Bronchial epithelial cell (primary cell): Measurements from ENCODE around the gene MYPN. TPM values are rescaled to one million over a fixed set of nuclear protein-coding genes. Genes with fewer than 3 reads are reported as not detected.
"Not testable (repeated sequence)": the region's sequence is repeated elsewhere in the genome, so short reads cannot be mapped to it uniquely, and the experiment has no call there.

Experiments used
- DNase-seq: peaks from one replicate; pipeline ENCODE4 v3.0.0-alpha.2; 2010; ENCODE audit warnings: low read depth
- FAIRE-seq: peaks from 2 replicates; lab custom pipeline; 2011; peaks lifted over from hg19 to GRCh38; lab: Jason Lieb, UNC
- H3K27me3 ChIP-seq: 2 replicates; pipeline ENCODE4 v1.5.1; 2011; ENCODE audit warnings: low read length; ENCODE audit not compliant: control insufficient read depth, insufficient read depth
- H3K36me3 ChIP-seq: 2 replicates; pipeline ENCODE4 v1.5.1; 2011; ENCODE audit warnings: low read length; ENCODE audit not compliant: control insufficient read depth, insufficient read depth
- H3K4me3 ChIP-seq: 2 replicates; pipeline ENCODE4 v1.5.1; 2011; ENCODE audit warnings: mild to moderate bottlenecking, low read depth, low read length, control low read depth
- CTCF ChIP-seq: IDR thresholded peaks from 2 replicates; pipeline ENCODE4 v1.5.1; 2011; ENCODE audit warnings: mild to moderate bottlenecking, moderate library complexity, low read length, control low read depth, inconsistent platforms; ENCODE audit not compliant: insufficient read depth, severe bottlenecking
- total RNA-seq: library from RNA; depleted of rRNA; stranded (reverse); fragments of >200 nt; gene quantifications from 2 replicates; pipeline ENCODE4 v1.2.1, GENCODE V29; 2014

MYPN gene
- total RNA-seq, 1 donor from 2014 or later = not detected

- no peak for FAIRE-seq
- H3K27me3 ChIP-seq = no peaks in the 10 kb centered on the region
- H3K4me3 ChIP-seq = peak within 1 kb of the TSS; percentile 68
- DNase-seq = peak; percentile 75
- TF ChIP-seq CTCF = no peak
- no peaks in the 10 kb centered on the region for H3K36me3 ChIP-seq
These were observed 34.3 kb upstream of the MYPN start, which contains the start of gene HERC4 for GRCh38 chr10:68074775-68075549. HERC4 (minus strand) TSS chr10:68075283; CDS start chr10:68073108, 2,175 bp downstream.

GRCh38 chr10:68075550-68076004 is 33.7 kb upstream of the MYPN start:
- FAIRE-seq (no peak), DNase-seq (no peak)
- Histone ChIP-seq H3K27me3 (no peaks in the 10 kb centered on the region), H3K4me3 (peak overlapping the region; percentile 19), H3K36me3 (no peaks in the 10 kb centered on the region)
- no peak for TF ChIP-seq CTCF

- H3K27me3 ChIP-seq, H3K36me3 ChIP-seq, FAIRE-seq, H3K4me3 ChIP-seq, DNase-seq: not testable (repeated sequence)
These were observed 33.2 kb upstream of the MYPN start for GRCh38 chr10:68076081-68076480.

- H3K36me3 ChIP-seq = no peaks in the 10 kb centered on the region
- no peak overlapping the region for H3K4me3 ChIP-seq
- DNase-seq (no peak), FAIRE-seq (no peak)
- H3K27me3 ChIP-seq = no peaks in the 10 kb centered on the region
- TF ChIP-seq CTCF = no peak
These were observed 32.3 kb upstream of the MYPN start for GRCh38 chr10:68077026-68077425.

- TF ChIP-seq CTCF = no peak
- Histone ChIP-seq H3K36me3 (no peaks in the 10 kb centered on the region), H3K4me3 (no peak overlapping the region), H3K27me3 (no peaks in the 10 kb centered on the region)
- FAIRE-seq (no peak), DNase-seq (no peak)
These were observed 29.9 kb upstream of the MYPN start for GRCh38 chr10:68079434-68079833.

- TF ChIP-seq CTCF = no peak
- Histone ChIP-seq H3K36me3 (no peaks in the 10 kb centered on the region), H3K27me3 (no peaks in the 10 kb centered on the region), H3K4me3 (no peak overlapping the region)
- no peak for DNase-seq
- FAIRE-seq = no peak
These were observed 28.3 kb upstream of the MYPN start for GRCh38 chr10:68080853-68081431.
